HepG2 (cell line): Measurements from ENCODE around the gene LYSMD2. TPM values are rescaled to one million over a fixed set of nuclear protein-coding genes. Genes with fewer than 3 reads are reported as not detected.

Source experiments
- ATAC-seq: fragments of 200-7000 bp; cut with Tn5 transposase; 3 replicates; pipeline ENCODE4 v1.9.1; 2020; ENCODE audit warnings: mild to moderate bottlenecking, moderate library complexity
- BruUV-seq: library from RNA; stranded (reverse); fragments of 400-500 nt; replicated peaks from 2 replicates; lab custom pipeline; 2021; lab: Mats Ljungman, UMichigan
- CTCF ChIA-PET: fragments of 300-600 bp; formaldehyde crosslinking; extraction: SDS; loops from one replicate; lab custom pipeline; 2021; ENCODE audit warnings: low total read pairs, inconsistent platforms, low intra/inter-chr PET ratio; lab: Yijun Ruan, JAX
- POLR2A ChIA-PET: fragments of 350-600 bp; sonication (Branson Sonifier 250); formaldehyde crosslinking; loops from one replicate; lab custom pipeline; 2020; ENCODE audit warnings: antibody characterized with exemption, inconsistent platforms; lab: Yijun Ruan, JAX
- DNase-seq: peaks from one replicate; pipeline ENCODE4 v3.0.0-alpha.2; 2015; ENCODE audit warnings: low spot score
- FAIRE-seq: peaks from 3 replicates; lab custom pipeline; 2011; peaks lifted over from hg19 to GRCh38; lab: Jason Lieb, UNC
- H2AFZ ChIP-seq: one replicate; pipeline ENCODE4 v1.6.1; 2011; ENCODE audit warnings: low read length, inconsistent platforms
- H3K27ac ChIP-seq: fragments of 300-600 bp; 3 replicates; pipeline ENCODE4 v1.8.0; 2011; ENCODE audit warnings: mixed run types, mild to moderate bottlenecking, mixed read lengths, low read length, inconsistent platforms; ENCODE audit not compliant: insufficient read depth; ENCODE audit errors: extremely low read length
- H3K27me3 ChIP-seq, 2 experiments: fragments of 200-600 bp in 1 of 2; 2 replicates in 1 of 2; 3 replicates in 1 of 2; pipeline versions ENCODE4 v1.6.0 to v1.8.0; 2011; ENCODE audit warnings: low read length in 2 of 2, mild to moderate bottlenecking in 2 of 2, moderate library complexity in 2 of 2, inconsistent platforms in 1 of 2; ENCODE audit not compliant: insufficient read depth in 2 of 2, control insufficient read depth in 1 of 2
- H3K36me3 ChIP-seq, 2 experiments: fragments of 200-600 bp in 1 of 2; replicated peaks in 1 of 2; 2 replicates in 1 of 2; 3 replicates in 1 of 2; pipeline versions ENCODE4 v1.5.1 to v1.8.0; 2011; ENCODE audit warnings: low read length in 2 of 2, inconsistent platforms in 1 of 2; ENCODE audit not compliant: insufficient read depth in 2 of 2, control insufficient read depth in 1 of 2
- H3K4me1 ChIP-seq: 2 replicates; pipeline ENCODE4 v1.5.1; 2012; ENCODE audit warnings: low read length, inconsistent platforms; ENCODE audit not compliant: insufficient read depth
- H3K4me2 ChIP-seq: 2 replicates; pipeline ENCODE4 v1.6.0; 2011; ENCODE audit warnings: low read depth, low read length, inconsistent platforms
- H3K4me3 ChIP-seq, 3 experiments: fragments of 200-600 bp in 1 of 3; sonication (generic), shearing (Covaris generic) in 1 of 3; replicated peaks in 1 of 3; 2 replicates each; pipeline ENCODE4 v1.5.1; 2011 to 2016; ENCODE audit warnings: low read length in 3 of 3, inconsistent platforms in 2 of 3, low read depth in 2 of 3, mild to moderate bottlenecking in 2 of 3, control low read depth in 1 of 3, mixed read lengths in 1 of 3; ENCODE audit not compliant: insufficient read depth in 1 of 3
- H3K79me2 ChIP-seq: one replicate; pipeline ENCODE4 v1.6.1; 2011; ENCODE audit warnings: low read length, inconsistent platforms; ENCODE audit not compliant: insufficient read depth
- H3K9ac ChIP-seq: 2 replicates; pipeline ENCODE4 v1.6.0; 2011; ENCODE audit warnings: mild to moderate bottlenecking, low read depth, low read length, inconsistent platforms; ENCODE audit not compliant: insufficient read depth
- H3K9me3 ChIP-seq: 2 replicates; pipeline ENCODE4 v1.5.1; 2012; ENCODE audit warnings: mild to moderate bottlenecking, low read length
- H4K20me1 ChIP-seq: 2 replicates; pipeline ENCODE4 v1.6.0; 2011; ENCODE audit warnings: inconsistent platforms, mild to moderate bottlenecking, low read length, moderate library complexity; ENCODE audit not compliant: insufficient read depth
- AHR ChIP-seq: IDR thresholded peaks from 2 replicates; pipeline ENCODE4 v1.6.1; 2018; ENCODE audit warnings: missing genetic modification reagents, missing compliant biosample characterization
- FOXK1 ChIP-seq: sonication (generic); formaldehyde crosslinking; IDR thresholded peaks from 2 replicates; pipeline ENCODE4 v1.4.0; 2020; ENCODE audit warnings: low read depth, missing genetic modification reagents, borderline replicate concordance
- GATAD2A ChIP-seq: IDR thresholded peaks from 2 replicates; pipeline ENCODE4 v1.6.1; 2016
- GPBP1L1 ChIP-seq: sonication (generic); formaldehyde crosslinking; IDR thresholded peaks from 2 replicates; pipeline ENCODE4 v1.5.0; 2020; ENCODE audit warnings: mild to moderate bottlenecking, missing genetic modification reagents
- HNF4A ChIP-seq: sonication (generic); formaldehyde crosslinking; IDR thresholded peaks from 2 replicates; pipeline ENCODE4 v1.4.0; 2020; ENCODE audit warnings: missing genetic modification reagents
- MAFF ChIP-seq: IDR thresholded peaks from 2 replicates; pipeline ENCODE4 v1.6.1; 2011; ENCODE audit warnings: low read depth, low read length, improper control_type of control experiment
- RELA ChIP-seq: sonication (generic); formaldehyde crosslinking; IDR thresholded peaks from 2 replicates; pipeline ENCODE4 v1.4.0; 2020; ENCODE audit warnings: missing genetic modification reagents
- SNAPC4 ChIP-seq: sonication (generic); formaldehyde crosslinking; IDR thresholded peaks from 2 replicates; pipeline ENCODE4 v1.4.0; 2020; ENCODE audit warnings: mild to moderate bottlenecking, missing genetic modification reagents
- SP1 ChIP-seq, 2 experiments: fragments of 450-650 bp in 1 of 2; sonication (generic) in 1 of 2; formaldehyde crosslinking in 1 of 2; IDR thresholded peaks; 2 replicates each; pipeline versions ENCODE4 v1.4.0 to v1.6.1; 2016 to 2020; ENCODE audit warnings: missing genetic modification reagents in 1 of 2
- ZNF136 ChIP-seq: sonication (generic); formaldehyde crosslinking; IDR thresholded peaks from 2 replicates; pipeline ENCODE4 v1.8.1; 2022; ENCODE audit warnings: low read depth, mild to moderate bottlenecking, moderate library complexity, missing genetic modification reagents
- ZNF296 ChIP-seq: sonication (generic); formaldehyde crosslinking; conservative IDR thresholded peaks from 2 replicates; pipeline ENCODE4 v1.5.0; 2020; ENCODE audit warnings: mild to moderate bottlenecking, missing genetic modification reagents
- ZNF484 ChIP-seq: sonication (generic); formaldehyde crosslinking; IDR thresholded peaks from 2 replicates; pipeline ENCODE4 v1.5.1; 2020; ENCODE audit warnings: mild to moderate bottlenecking, low read depth, missing genetic modification reagents, borderline replicate concordance
- WGBS: methylation state at CpG from one replicate; pipeline ENCODE4 v1.1.6; 2017; ENCODE audit warnings: low lambda C conversion rate; 5-methylcytosine and 5-hydroxymethylcytosine counted together
- in situ Hi-C: cut with HindIII; loops from 2 replicates; pipeline ENCODE4 v1.10.0; 2017; ENCODE audit warnings: low pct_unique_long_range_greater_than_20kb; ENCODE audit not compliant: extremely low pct_ligation_motif_present
- intact Hi-C: fragments of 100-400 bp; cut with micrococcal nuclease; formaldehyde crosslinking; loops from one replicate; pipeline ENCODE4 v1.10.0; 2022; ENCODE audit not compliant: unreplicated experiment
- polyA plus RNA-seq, 8 experiments: library from polyadenylated mRNA; depleted of rRNA in 3 of 8; stranded (reverse) in 7 of 8; unstranded in 1 of 8; fragments of >200 nt; fragmentation: Illumina TruSeq in 4 of 8; extraction: Trizol in 4 of 8; gene quantifications; 2 replicates each; pipeline versions ENCODE4 v1.2.1 to v1.2.3, GENCODE V29; 2011 to 2016; ENCODE audit warnings: low read depth in 4 of 8, missing spikeins in 1 of 8, mixed read lengths in 1 of 8; ENCODE audit not compliant: insufficient read depth in 1 of 8
- total RNA-seq, 5 experiments: library from RNA; depleted of rRNA; stranded (reverse); fragments of >200 nt; fragmentation: Illumina TruSeq; extraction: Trizol; gene quantifications; 2 replicates each; pipeline ENCODE4 v1.2.3, GENCODE V29; 2016; ENCODE audit warnings: low read depth in 1 of 5
- TF ChIP-seq, protein P1 (sequence below): sonication (generic); formaldehyde crosslinking; conservative IDR thresholded peaks from 2 replicates; pipeline ENCODE4 v1.4.0; 2020; ENCODE audit warnings: mild to moderate bottlenecking, missing genetic modification reagents, moderate library complexity

The LYSMD2 gene
- total and polyA plus RNA-seq, 2 of the 13 experiments (the other 11 are each of a cell fraction or from before 2014, with no cell fraction given) = 0.05 to 0.27 TPM

- TF ChIP-seq, protein P1, sequence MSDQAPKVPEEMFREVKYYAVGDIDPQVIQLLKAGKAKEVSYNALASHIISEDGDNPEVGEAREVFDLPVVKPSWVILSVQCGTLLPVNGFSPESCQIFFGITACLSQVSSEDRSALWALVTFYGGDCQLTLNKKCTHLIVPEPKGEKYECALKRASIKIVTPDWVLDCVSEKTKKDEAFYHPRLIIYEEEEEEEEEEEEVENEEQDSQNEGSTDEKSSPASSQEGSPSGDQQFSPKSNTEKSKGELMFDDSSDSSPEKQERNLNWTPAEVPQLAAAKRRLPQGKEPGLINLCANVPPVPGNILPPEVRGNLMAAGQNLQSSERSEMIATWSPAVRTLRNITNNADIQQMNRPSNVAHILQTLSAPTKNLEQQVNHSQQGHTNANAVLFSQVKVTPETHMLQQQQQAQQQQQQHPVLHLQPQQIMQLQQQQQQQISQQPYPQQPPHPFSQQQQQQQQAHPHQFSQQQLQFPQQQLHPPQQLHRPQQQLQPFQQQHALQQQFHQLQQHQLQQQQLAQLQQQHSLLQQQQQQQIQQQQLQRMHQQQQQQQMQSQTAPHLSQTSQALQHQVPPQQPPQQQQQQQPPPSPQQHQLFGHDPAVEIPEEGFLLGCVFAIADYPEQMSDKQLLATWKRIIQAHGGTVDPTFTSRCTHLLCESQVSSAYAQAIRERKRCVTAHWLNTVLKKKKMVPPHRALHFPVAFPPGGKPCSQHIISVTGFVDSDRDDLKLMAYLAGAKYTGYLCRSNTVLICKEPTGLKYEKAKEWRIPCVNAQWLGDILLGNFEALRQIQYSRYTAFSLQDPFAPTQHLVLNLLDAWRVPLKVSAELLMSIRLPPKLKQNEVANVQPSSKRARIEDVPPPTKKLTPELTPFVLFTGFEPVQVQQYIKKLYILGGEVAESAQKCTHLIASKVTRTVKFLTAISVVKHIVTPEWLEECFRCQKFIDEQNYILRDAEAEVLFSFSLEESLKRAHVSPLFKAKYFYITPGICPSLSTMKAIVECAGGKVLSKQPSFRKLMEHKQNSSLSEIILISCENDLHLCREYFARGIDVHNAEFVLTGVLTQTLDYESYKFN (CRISPR knock-in tag) = 0 out of 2 replicates have a peak, but pooled peaks have one; percentile 13
- TF ChIP-seq HNF4A (CRISPR knock-in tag) = peak; percentile 27; the same call in 1 of the 2 replicates
These were observed 17.1 kb downstream of the LYSMD2 start (continued) for GRCh38 chr15:51720201-51720995.

GRCh38 chr15:51718746-51719145, 18.7 kb downstream of the LYSMD2 start:
- Histone ChIP-seq H3K9me3 (no peaks in the 10 kb centered on the region), H3K9ac (no peak overlapping the region), H3K4me2 (no peak overlapping the region), H3K79me2 (no peaks in the 10 kb centered on the region), H3K4me3 (no peak overlapping the region), H3K27ac (no peak overlapping the region), H3K27me3 (no peaks in the 10 kb centered on the region), H2AFZ (no peak overlapping the region), H3K36me3 (no peaks in the 10 kb centered on the region), H3K4me1 (peaks cover 16% of the 10 kb centered on the region), H4K20me1 (no peaks in the 10 kb centered on the region)
- FAIRE-seq (no peak), DNase-seq (no peak), ATAC-seq (no peak)
- in situ Hi-C loops = no loop called here
- intact Hi-C loops = no loop called here
- 32% methylated on average over 2 of the region's 3 CpGs for WGBS
- no TSS peak for BruUV-seq
- ChIA-PET POLR2A (no interaction called here), CTCF (no interaction called here)
- no peak for TF ChIP-seq SNAPC4 (CRISPR knock-in tag)
- TF ChIP-seq ZNF296 = no peak
- TF ChIP-seq SP1 (IDR thresholded peaks at IDR 0.05) = no peak
- TF ChIP-seq SP1 (CRISPR knock-in tag; IDR thresholded peaks at IDR 0.05) = no peak
- no peak for TF ChIP-seq GPBP1L1 (CRISPR knock-in tag)
- no peak for TF ChIP-seq AHR (CRISPR knock-in tag)
- TF ChIP-seq ZNF136 = no peak
- no peak for TF ChIP-seq GATAD2A (CRISPR knock-in tag)
- TF ChIP-seq RELA (CRISPR knock-in tag) = no peak
- TF ChIP-seq MAFF = no peak
- TF ChIP-seq ZNF484 (CRISPR knock-in tag) = no peak
- TF ChIP-seq FOXK1 (CRISPR knock-in tag) = no peak
